ENCODE data around the gene PSMA2.

GRCh38 chr7:42961170-42961569 is 29.2 kb upstream of the PSMA2 start:
- TF ChIP-seq SP1 (IDR thresholded peaks at IDR 0.05) (no peak), CTCF (IDR thresholded peaks at IDR 0.05; ENCODE audit: low read depth, low read length, missing input control) (no peak), JUND (IDR thresholded peaks at IDR 0.05) (no peak), REST (IDR thresholded peaks at IDR 0.05) (no peak), ATF3 (IDR thresholded peaks at IDR 0.05) (no peak), YY1 (IDR thresholded peaks at IDR 0.05) (no peak), MAX (IDR thresholded peaks at IDR 0.05) (no peak)
